Suppressor macrophage treated with lipopolysaccharide for 1 hour (primary cell): ENCODE data around the gene GRID1.
"Not testable (repeated sequence)": the region's sequence is repeated elsewhere in the genome, so short reads cannot be mapped to it uniquely, and the experiment has no call there.

Experiments used
- DNase-seq, 3 donors: peaks; one replicate each; pipeline ENCODE4 v3.0.0-alpha.2; 2020 to 2022

Gene GRID1

DNA sequence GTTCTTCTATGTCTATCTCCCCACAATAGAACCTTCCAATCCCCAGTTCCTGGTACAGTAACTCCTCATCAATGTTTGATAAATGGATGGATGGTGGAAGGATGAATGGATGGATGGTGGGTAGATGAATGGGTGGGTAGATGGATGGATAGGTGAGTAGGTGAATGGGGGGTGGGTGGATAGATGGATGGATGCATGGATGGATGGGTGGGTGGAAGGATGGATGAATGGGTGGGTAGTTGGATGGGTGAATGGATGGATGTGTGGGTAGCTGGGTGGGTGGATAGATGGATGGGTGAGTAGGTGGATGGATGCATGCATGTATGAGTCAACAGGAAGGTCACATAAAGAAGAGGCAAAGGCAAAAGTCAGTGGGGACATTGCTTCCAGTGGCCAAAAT is 116.8 kb downstream of the GRID1 start:
- DNase-seq, result no peak

- no peak for DNase-seq
Measured at GRCh38 chr10:86248062-86248461, 118.5 kb downstream of the GRID1 start.

- no peak for DNase-seq
Measured at GRCh38 chr10:86247588-86247987, 119.0 kb downstream of the GRID1 start.

DNA sequence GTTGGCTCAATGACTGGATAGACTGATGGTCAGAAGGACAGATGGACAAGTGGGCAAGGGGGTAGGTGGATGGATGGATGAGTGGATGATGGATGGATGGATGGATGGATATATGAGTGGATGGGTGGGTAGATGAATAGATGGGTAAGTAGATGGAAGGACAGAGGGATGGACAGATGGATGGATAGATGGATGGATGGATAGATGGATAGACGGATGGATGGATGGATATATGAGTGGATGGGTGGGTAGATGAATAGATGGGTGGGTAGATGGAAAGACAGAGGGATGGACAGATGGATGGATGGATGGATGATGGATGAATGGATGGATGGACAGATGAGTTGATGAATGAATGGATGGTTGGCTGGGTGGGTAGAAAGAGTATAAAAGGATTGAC is 119.5 kb downstream of the GRID1 start:
- no peak for DNase-seq

DNA sequence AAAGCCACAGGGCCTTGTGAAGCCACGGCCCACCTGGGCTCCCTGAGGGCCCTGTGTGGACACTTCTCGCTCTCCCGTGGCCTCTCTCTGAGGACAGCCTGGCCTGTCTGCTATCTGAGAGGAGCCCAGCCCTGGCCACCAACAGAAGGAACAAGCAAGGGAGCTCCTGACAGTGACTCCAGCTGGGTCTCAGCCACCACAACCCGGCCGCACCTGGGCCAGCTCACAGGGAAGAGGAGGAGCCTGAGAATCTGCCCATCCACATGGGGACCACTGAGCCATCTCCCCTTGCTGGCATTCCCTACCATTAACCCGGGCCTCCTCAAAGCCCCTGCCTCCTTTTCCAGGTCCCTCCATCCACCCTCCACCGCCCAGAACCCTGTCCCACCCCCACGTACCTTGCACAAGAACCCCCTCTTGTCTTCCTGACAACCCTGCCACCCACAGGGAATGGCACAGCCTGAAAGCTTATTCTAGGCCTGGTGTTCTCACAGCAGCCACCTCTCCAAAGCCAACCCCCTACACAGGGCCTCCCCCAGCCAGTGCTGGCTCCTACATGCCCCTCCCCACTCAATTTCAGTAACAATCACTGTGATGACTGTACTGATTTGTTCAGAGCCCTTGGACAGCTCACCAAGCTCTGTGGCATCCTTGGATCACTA is 120.2 kb downstream of the GRID1 start:
- DNase-seq, result no peak

DNA sequence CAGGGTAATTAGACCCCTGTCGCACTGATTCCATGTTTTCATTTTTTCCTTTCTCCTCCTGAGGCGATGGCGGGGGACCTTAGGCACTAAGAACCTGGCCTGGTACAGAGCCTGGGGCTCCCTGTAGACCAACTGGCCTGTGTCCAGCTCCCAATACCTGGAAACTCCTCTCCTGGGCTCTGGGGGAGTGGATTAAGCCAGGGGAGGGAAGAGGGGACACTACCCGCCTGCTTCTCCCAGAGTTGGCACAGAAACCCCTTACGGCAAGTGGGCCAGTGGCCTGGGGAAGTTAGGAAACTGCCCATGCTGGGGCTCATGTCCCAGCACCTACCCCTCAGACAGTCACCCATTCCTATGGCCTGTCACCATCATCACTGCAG is 121.6 kb downstream of the GRID1 start:
- DNase-seq, result no peak

DNA sequence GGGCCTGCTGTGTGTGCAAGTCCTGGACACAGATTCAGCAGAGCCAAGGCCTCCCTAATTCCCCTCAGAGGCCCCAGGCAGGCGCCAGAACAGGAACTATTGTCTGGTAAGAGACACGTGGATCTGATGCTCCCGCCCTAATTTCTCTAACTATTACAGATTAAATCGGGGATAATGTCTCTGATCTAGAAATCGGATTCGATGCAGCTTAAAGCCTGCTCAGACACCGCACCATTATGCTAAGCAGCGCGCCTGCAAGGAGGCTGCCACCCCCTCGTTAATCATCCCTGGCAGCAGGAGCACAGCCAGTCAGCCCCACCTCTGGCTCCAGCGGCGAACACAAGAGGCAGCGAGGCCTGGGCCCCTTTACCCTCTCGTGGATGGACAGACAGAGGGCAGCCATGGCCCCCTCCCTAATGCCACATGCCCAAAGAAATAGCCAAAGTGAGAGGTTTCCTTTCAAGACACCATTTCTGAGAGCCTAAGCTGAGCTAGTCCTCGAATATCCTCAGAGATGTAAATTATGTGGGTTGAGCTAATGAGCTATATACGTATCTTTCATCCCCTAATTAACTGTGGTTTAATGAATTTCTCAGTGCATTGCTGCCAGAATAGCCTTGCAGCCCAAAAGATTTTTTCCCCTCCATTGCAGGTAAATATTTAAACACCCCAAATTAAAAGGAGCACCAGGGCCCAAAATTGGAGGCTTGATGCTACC is 122.1 kb downstream of the GRID1 start:
- no peak for DNase-seq

- DNase-seq, result no peak
Measured at GRCh38 chr10:86243651-86244155, 122.9 kb downstream of the GRID1 start.

DNA sequence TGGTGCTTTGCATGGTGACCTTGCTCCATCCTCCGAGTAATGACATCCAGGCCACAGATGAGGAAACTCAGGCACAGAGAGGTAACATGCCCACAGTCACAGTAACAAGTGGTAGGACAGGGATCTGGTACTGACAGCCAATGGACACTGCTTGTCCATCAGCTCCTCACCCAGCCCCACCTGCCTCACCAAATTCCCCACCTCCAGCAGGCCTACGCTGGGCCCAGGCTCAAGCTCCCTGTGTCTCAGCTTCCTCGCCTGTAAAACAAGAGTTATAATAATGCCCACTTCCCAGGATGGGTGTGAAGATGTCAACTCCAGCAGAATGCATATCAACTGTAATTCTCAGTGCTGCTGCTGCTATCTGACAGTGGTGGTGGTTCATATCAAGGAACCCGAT is 123.8 kb downstream of the GRID1 start:
- no peak for DNase-seq

GRCh38 chr10:86238089-86238488 is 128.5 kb downstream of the GRID1 start:
- DNase-seq, result not testable (repeated sequence)

DNA sequence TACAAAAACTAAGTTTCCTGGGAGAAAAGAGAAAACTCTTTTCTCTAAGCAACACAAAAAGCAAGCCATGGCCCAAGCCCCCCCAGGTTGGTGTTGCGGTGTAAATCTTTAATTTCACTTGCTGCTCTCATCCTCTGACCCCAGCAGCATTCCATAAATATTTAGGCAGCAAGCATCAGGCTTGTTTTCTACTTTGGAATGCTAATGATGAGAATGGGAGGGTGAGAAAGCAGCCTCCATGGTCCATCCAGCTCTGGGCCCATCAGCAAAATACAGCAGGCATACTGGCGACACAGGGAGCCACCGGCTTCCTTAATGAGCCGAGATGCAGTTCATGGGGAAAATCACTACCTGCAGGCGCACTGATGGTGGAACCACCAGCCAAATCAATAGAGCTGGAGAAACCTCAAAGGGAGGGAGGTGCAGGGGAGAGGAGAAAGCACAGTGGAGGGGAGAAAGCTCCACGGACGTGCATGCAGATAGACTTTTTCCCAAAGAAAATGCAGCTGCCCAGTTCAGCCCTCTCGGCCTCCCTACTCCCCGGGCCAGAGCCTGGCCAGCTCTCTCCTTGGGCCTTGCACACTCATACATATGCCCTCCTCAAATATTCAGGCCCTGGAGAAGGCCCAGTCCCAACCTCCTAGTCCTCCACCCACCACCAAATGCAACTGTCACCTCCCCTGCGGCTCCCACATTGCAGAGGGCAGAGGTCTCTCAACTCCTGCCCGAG is 131.9 kb downstream of the GRID1 start:
- DNase-seq, result no peak

- peak; percentile 62 to 71 (median 67) for DNase-seq
Measured at GRCh38 chr10:86234107-86234506, 132.5 kb downstream of the GRID1 start.

GRCh38 chr10:86233131-86233530 is 133.5 kb downstream of the GRID1 start:
- no peak for DNase-seq

- peak in 1 of 3 donors; percentile 15 for DNase-seq
Measured at GRCh38 chr10:86232644-86233043, 134.0 kb downstream of the GRID1 start.

- no peak for DNase-seq
Measured at GRCh38 chr10:86231796-86232560, 134.6 kb downstream of the GRID1 start.

GRCh38 chr10:86230557-86231180 is 135.9 kb downstream of the GRID1 start:
- no peak for DNase-seq

- peak; percentile 31 to 59 (median 54) for DNase-seq
Measured at GRCh38 chr10:86229811-86230556, 136.6 kb downstream of the GRID1 start.

- peak; percentile 90 to 94 (median 92) for DNase-seq
Measured at GRCh38 chr10:86229376-86229775, 137.2 kb downstream of the GRID1 start.

DNA sequence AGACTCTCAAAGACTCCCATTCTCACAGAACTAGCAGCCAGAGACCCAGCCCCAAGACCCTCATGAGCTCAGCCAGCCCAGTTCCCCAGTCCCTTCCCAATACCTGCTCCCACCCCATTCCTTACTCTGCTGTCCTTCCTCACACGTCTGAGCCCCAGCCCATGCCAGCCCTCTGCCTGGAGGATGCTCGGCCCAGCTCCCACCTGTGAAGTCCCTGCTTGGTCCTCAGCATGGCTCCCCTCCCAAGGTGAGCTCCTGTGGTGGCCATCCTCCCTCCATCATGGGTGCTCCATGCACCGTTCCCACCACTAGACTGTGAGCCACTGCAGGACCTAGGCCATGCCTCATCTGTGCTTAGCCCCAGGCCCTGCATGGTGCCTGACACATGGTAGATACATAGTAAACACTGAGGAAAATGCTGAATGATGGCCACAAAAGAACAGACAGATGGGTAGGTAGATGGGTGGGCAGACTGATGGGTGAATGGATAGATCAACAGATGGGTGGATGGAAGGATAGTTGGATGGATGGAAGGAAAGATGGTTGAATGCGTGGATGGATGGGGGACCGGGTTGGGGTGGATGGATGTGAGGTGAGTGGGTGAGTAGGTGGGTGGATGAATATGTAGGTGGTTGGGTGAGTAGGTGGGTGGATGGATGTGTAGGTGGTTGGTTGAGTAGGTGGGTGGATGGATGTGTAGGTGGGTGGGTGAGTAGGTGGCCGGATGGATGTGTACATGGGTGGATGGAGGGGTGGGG is 138.9 kb downstream of the GRID1 start:
- no peak for DNase-seq

DNA sequence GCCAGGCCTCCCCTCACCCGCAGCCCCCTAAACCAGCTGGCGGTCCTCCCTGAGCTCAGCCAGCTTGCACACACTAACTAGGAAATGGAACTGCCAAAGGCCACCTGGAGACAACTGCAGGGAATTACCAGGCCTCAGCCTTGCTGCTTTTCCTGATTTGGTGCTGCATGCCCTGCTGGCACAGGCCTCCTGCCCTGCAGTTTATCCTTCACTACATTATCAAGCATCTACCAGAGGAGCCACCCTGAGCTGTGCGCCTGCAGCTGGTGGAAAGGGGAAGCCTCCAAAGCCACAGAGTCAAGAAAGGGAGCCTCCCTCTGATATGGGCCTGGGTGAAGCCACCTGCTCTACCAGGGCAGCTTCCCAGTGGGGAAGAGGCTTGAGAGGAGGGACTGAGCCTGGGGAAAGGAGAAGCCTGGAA is 139.8 kb downstream of the GRID1 start:
- peak in 2 of 3 donors; percentile 42 to 46 for DNase-seq

DNA sequence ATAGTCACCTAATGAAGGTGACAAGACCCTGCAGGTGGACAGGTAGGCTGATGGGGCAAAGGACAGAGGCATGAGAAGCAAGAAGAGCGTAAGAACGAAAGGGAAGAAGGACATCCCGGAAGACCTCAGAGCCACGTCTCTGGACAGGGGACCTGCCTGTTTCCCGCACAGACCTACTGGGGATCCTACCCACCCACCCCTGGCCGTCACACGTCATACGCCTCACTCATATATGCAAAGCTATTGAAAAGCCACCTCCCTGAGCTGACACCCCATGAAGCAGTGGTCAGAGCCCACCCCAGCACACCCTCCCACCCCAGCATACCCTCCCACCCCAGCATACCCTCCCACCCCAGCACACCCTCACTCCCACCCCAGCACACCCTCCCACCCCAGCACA is 140.6 kb downstream of the GRID1 start:
- no peak for DNase-seq
